ENCODE data around the gene SLC66A2. TPM values are rescaled to one million over a fixed set of nuclear protein-coding genes. Genes with fewer than 3 reads are reported as not detected.

SLC66A2 gene
- total RNA-seq, 3 donors from 2014 or later (not counting 1 experiment from before 2014, with no cell fraction given) = 51.2 to 62.4 (median 54.1) TPM

- Histone ChIP-seq H3K9me3 (ENCODE audit: control insufficient read depth, insufficient read depth, low read length) (peaks cover 35% of the 10 kb centered on the region), H3K27ac (ENCODE audit: low read length) (no peak overlapping the region), H3K36me3 (ENCODE audit: control insufficient read depth, insufficient read depth, low read length) (peaks cover 7% of the 10 kb centered on the region), H3K4me3 (ENCODE audit: low read length) (no peak overlapping the region), H3K27me3 (ENCODE audit: control insufficient read depth, insufficient read depth, low read length) (no peaks in the 10 kb centered on the region), H3K4me1 (ENCODE audit: control insufficient read depth, insufficient read depth, low read length) (no peaks in the 10 kb centered on the region)
- DNase-seq (no peak), ATAC-seq (no peak)
- peaks cover 42% of the 10 kb centered on the region for H3K36me3 Mint-ChIP-seq
- peaks cover 9 to 22% of the 10 kb centered on the region in 2 donors for H3K4me1 Mint-ChIP-seq
- no peak for TF ChIP-seq CTCF (IDR thresholded peaks at IDR 0.05)
- no peaks in the 10 kb centered on the region for H3K27me3 Mint-ChIP-seq (ENCODE audit: low read depth in 2 of 2)
- intact Hi-C loops (cut with micrococcal nuclease) = no loop called here
- no peak overlapping the region for H3K4me3 Mint-ChIP-seq
- no peak overlapping the region for H3K27ac Mint-ChIP-seq
- 94% methylated on average over 2 of the region's 3 CpGs for WGBS (ENCODE audit: insufficient coverage)
- H3K9me3 Mint-ChIP-seq = peaks cover 21 to 34% of the 10 kb centered on the region in 2 donors
Measured at GRCh38 chr18:79932907-79933306, 18.5 kb downstream of the SLC66A2 start.

GRCh38 chr18:79931475-79931874, 20.0 kb downstream of the SLC66A2 start:
- Mint-ChIP-seq H3K27ac (no peak overlapping the region), H3K36me3 (peaks cover 42% of the 10 kb centered on the region), H3K9me3 (peaks cover 21 to 34% of the 10 kb centered on the region in 2 donors), H3K27me3 (ENCODE audit: low read depth in 2 of 2) (no peaks in the 10 kb centered on the region), H3K4me1 (peaks cover 9 to 16% of the 10 kb centered on the region in 2 donors), H3K4me3 (no peak overlapping the region)
- DNase-seq = no peak
- no peaks in the 10 kb centered on the region for H3K27me3 ChIP-seq (ENCODE audit: control insufficient read depth, insufficient read depth, low read length)
- H3K4me3 ChIP-seq (ENCODE audit: low read length) = no peak overlapping the region
- peaks cover 7% of the 10 kb centered on the region for H3K36me3 ChIP-seq (ENCODE audit: control insufficient read depth, insufficient read depth, low read length)
- intact Hi-C loops (cut with micrococcal nuclease) = no loop called here
- ATAC-seq = no peak
- no peak overlapping the region for H3K27ac ChIP-seq (ENCODE audit: low read length)
- peaks cover 32% of the 10 kb centered on the region for H3K9me3 ChIP-seq (ENCODE audit: control insufficient read depth, insufficient read depth, low read length)
- TF ChIP-seq CTCF (IDR thresholded peaks at IDR 0.05) = no peak
- no peaks in the 10 kb centered on the region for H3K4me1 ChIP-seq (ENCODE audit: control insufficient read depth, insufficient read depth, low read length)
- WGBS (ENCODE audit: insufficient coverage) = 97% methylated on average over 2 of the region's 2 CpGs

- ATAC-seq = no peak
- peaks cover 24% of the 10 kb centered on the region for H3K9me3 ChIP-seq (ENCODE audit: control insufficient read depth, insufficient read depth, low read length)
- Mint-ChIP-seq H3K27me3 (ENCODE audit: low read depth in 2 of 2) (no peaks in the 10 kb centered on the region), H3K4me1 (peaks cover 9% of the 10 kb centered on the region in 2 donors), H3K4me3 (no peak overlapping the region), H3K27ac (no peak overlapping the region), H3K9me3 (peaks cover 21 to 34% of the 10 kb centered on the region in 2 donors), H3K36me3 (peaks cover 42% of the 10 kb centered on the region)
- no peak overlapping the region for H3K27ac ChIP-seq (ENCODE audit: low read length)
- no peaks in the 10 kb centered on the region for H3K4me1 ChIP-seq (ENCODE audit: control insufficient read depth, insufficient read depth, low read length)
- no peak for TF ChIP-seq CTCF (IDR thresholded peaks at IDR 0.05)
- WGBS (ENCODE audit: insufficient coverage) = no CpG with 5 or more reads among the region's 2 CpGs
- H3K36me3 ChIP-seq (ENCODE audit: control insufficient read depth, insufficient read depth, low read length) = peaks cover 7% of the 10 kb centered on the region
- H3K27me3 ChIP-seq (ENCODE audit: control insufficient read depth, insufficient read depth, low read length) = no peaks in the 10 kb centered on the region
- H3K4me3 ChIP-seq (ENCODE audit: low read length) = no peak overlapping the region
- intact Hi-C loops (cut with micrococcal nuclease) = no loop called here
- no peak for DNase-seq
Measured at GRCh38 chr18:79930020-79930642, 21.3 kb downstream of the SLC66A2 start.

GRCh38 chr18:79928563-79928960, 22.9 kb downstream of the SLC66A2 start:
- peaks cover 7% of the 10 kb centered on the region for H3K36me3 ChIP-seq (ENCODE audit: control insufficient read depth, insufficient read depth, low read length)
- ATAC-seq (no peak), DNase-seq (no peak)
- Mint-ChIP-seq H3K27me3 (ENCODE audit: low read depth in 2 of 2) (no peaks in the 10 kb centered on the region), H3K4me1 (peaks cover 9% of the 10 kb centered on the region in 2 donors), H3K27ac (peak overlapping the region in 1 of 2 donors; percentile 29), H3K9me3 (peaks cover 18 to 31% of the 10 kb centered on the region in 2 donors), H3K36me3 (peaks cover 38% of the 10 kb centered on the region), H3K4me3 (no peak overlapping the region)
- peaks cover 17% of the 10 kb centered on the region for H3K9me3 ChIP-seq (ENCODE audit: control insufficient read depth, insufficient read depth, low read length)
- H3K4me1 ChIP-seq (ENCODE audit: control insufficient read depth, insufficient read depth, low read length) = no peaks in the 10 kb centered on the region
- WGBS (ENCODE audit: insufficient coverage) = 96% methylated on average over 9 of the region's 9 CpGs
- intact Hi-C loops (cut with micrococcal nuclease) = no loop called here
- no peak overlapping the region for H3K27ac ChIP-seq (ENCODE audit: low read length)
- TF ChIP-seq CTCF (IDR thresholded peaks at IDR 0.05) = no peak
- no peaks in the 10 kb centered on the region for H3K27me3 ChIP-seq (ENCODE audit: control insufficient read depth, insufficient read depth, low read length)
- H3K4me3 ChIP-seq (ENCODE audit: low read length) = no peak overlapping the region
